ENCODE data around the gene ADCY7. TPM values are rescaled to one million over a fixed set of nuclear protein-coding genes. Genes with fewer than 3 reads are reported as not detected.

Gene ADCY7
- total RNA-seq, 2 donors from 2014 or later = 30.1 to 37.2 TPM

- Histone ChIP-seq H3K9me3 (ENCODE audit: control insufficient read depth, low read length) (no peaks in the 10 kb centered on the region), H3K4me1 (ENCODE audit: control insufficient read depth, insufficient read depth, low read length) (no peaks in the 10 kb centered on the region), H3K27me3 (ENCODE audit: control insufficient read depth, insufficient read depth, low read length, poor library complexity, severe bottlenecking) (no peaks in the 10 kb centered on the region), H3K9ac (ENCODE audit: extremely low read depth, low read length, poor library complexity, severe bottlenecking) (no peak overlapping the region), H3K27ac (ENCODE audit: low read depth, low read length) (no peak overlapping the region), H3K36me3 (ENCODE audit: control insufficient read depth, insufficient read depth, low read length) (peaks cover 87% of the 10 kb centered on the region), H3K4me3 (ENCODE audit: low read length) (no peak overlapping the region)
- Mint-ChIP-seq H3K4me3 (no peak overlapping the region), H3K4me1 (peaks cover 12% of the 10 kb centered on the region), H3K36me3 (ENCODE audit: low read depth) (peaks cover 55% of the 10 kb centered on the region), H3K27ac (no peak overlapping the region), H3K27me3 (ENCODE audit: insufficient read depth) (no peaks in the 10 kb centered on the region), H3K9me3 (no peaks in the 10 kb centered on the region)
- DNase-seq = peak; percentile 75
- peak; percentile 79 for TF ChIP-seq CTCF (conservative IDR thresholded peaks at IDR 0.05)
- WGBS, 2 experiments (ENCODE audit: insufficient coverage in 1 of 2, insufficient read length in 1 of 2) = 84% methylated on average over 5 to 7 of the region's 7 CpGs
Observed at GRCh38 chr16:50326835-50327465, 60.6 kb downstream of the ADCY7 start.

GRCh38 chr16:50329446-50330189 is 63.3 kb downstream of the ADCY7 start:
- Histone ChIP-seq H3K9ac (ENCODE audit: extremely low read depth, low read length, poor library complexity, severe bottlenecking) (peak overlapping the region; percentile 44), H3K27ac (ENCODE audit: low read depth, low read length) (no peak overlapping the region), H3K27me3 (ENCODE audit: control insufficient read depth, insufficient read depth, low read length, poor library complexity, severe bottlenecking) (no peaks in the 10 kb centered on the region), H3K4me1 (ENCODE audit: control insufficient read depth, insufficient read depth, low read length) (no peaks in the 10 kb centered on the region), H3K9me3 (ENCODE audit: control insufficient read depth, low read length) (no peaks in the 10 kb centered on the region), H3K36me3 (ENCODE audit: control insufficient read depth, insufficient read depth, low read length) (peaks cover 90% of the 10 kb centered on the region), H3K4me3 (ENCODE audit: low read length) (peak overlapping the region; percentile 71)
- Mint-ChIP-seq H3K9me3 (peaks cover 3% of the 10 kb centered on the region), H3K4me3 (peak overlapping the region; percentile 27), H3K27me3 (ENCODE audit: insufficient read depth) (no peaks in the 10 kb centered on the region), H3K27ac (peak overlapping the region; percentile 59), H3K36me3 (ENCODE audit: low read depth) (peaks cover 62% of the 10 kb centered on the region), H3K4me1 (peaks cover 12% of the 10 kb centered on the region)
- no peak for DNase-seq
- no peak for TF ChIP-seq CTCF (conservative IDR thresholded peaks at IDR 0.05)
- 86 to 91% methylated on average over 11 of the region's 11 CpGs for WGBS, 2 experiments (ENCODE audit: insufficient coverage in 1 of 2, insufficient read length in 1 of 2)

- H3K4me1 Mint-ChIP-seq = peaks cover 12% of the 10 kb centered on the region
- Histone ChIP-seq H3K9me3 (ENCODE audit: control insufficient read depth, low read length) (no peaks in the 10 kb centered on the region), H3K9ac (ENCODE audit: extremely low read depth, low read length, poor library complexity, severe bottlenecking) (no peak overlapping the region), H3K36me3 (ENCODE audit: control insufficient read depth, insufficient read depth, low read length) (peaks cover 82% of the 10 kb centered on the region), H3K4me1 (ENCODE audit: control insufficient read depth, insufficient read depth, low read length) (no peaks in the 10 kb centered on the region), H3K4me3 (ENCODE audit: low read length) (no peak overlapping the region), H3K27me3 (ENCODE audit: control insufficient read depth, insufficient read depth, low read length, poor library complexity, severe bottlenecking) (no peaks in the 10 kb centered on the region), H3K27ac (ENCODE audit: low read depth, low read length) (no peak overlapping the region)
- TF ChIP-seq CTCF (conservative IDR thresholded peaks at IDR 0.05) = no peak
- H3K27ac Mint-ChIP-seq = no peak overlapping the region
- WGBS, 2 experiments (ENCODE audit: insufficient coverage in 1 of 2, insufficient read length in 1 of 2) = 96 to 97% methylated on average over 4 to 5 of the region's 5 CpGs
- peaks cover 57% of the 10 kb centered on the region for H3K36me3 Mint-ChIP-seq (ENCODE audit: low read depth)
- no peaks in the 10 kb centered on the region for H3K27me3 Mint-ChIP-seq (ENCODE audit: insufficient read depth)
- no peak for DNase-seq
- peaks cover 3% of the 10 kb centered on the region for H3K9me3 Mint-ChIP-seq
- no peak overlapping the region for H3K4me3 Mint-ChIP-seq
Observed at GRCh38 chr16:50331570-50331969, 65.2 kb downstream of the ADCY7 start.
